Mucosa of rectum (tissue), 2 donors: Measurements from ENCODE around the gene ISOC2.
"Not testable (repeated sequence)": the region's sequence is repeated elsewhere in the genome, so short reads cannot be mapped to it uniquely, and the experiment has no call there.

Experiments
- H3K27ac ChIP-seq, 2 donors: one replicate each; pipeline ENCODE4 v1.7.0; 2013; ENCODE audit warnings: inconsistent platforms in 2 of 2, low read depth in 2 of 2, low read length in 2 of 2
- H3K27me3 ChIP-seq, 2 donors: one replicate each; pipeline ENCODE4 v1.7.0; 2013; ENCODE audit warnings: low read length in 2 of 2; ENCODE audit not compliant: control insufficient read depth in 2 of 2, insufficient read depth in 2 of 2
- H3K36me3 ChIP-seq, 2 donors: one replicate each; pipeline ENCODE4 v1.7.0; 2013; ENCODE audit warnings: low read length in 2 of 2; ENCODE audit not compliant: control insufficient read depth in 2 of 2, insufficient read depth in 2 of 2
- H3K4me1 ChIP-seq, 2 donors: one replicate each; pipeline ENCODE4 v1.7.0; 2013; ENCODE audit warnings: low read length in 2 of 2, mild to moderate bottlenecking in 1 of 2; ENCODE audit not compliant: control insufficient read depth in 2 of 2, insufficient read depth in 2 of 2
- H3K4me3 ChIP-seq, 2 donors: one replicate each; pipeline ENCODE4 v1.7.0; 2013; ENCODE audit warnings: low read length in 2 of 2
- H3K9ac ChIP-seq, 2 donors: one replicate each; pipeline ENCODE4 v1.7.0; 2013; ENCODE audit warnings: low read length in 2 of 2, low read depth in 1 of 2, mild to moderate bottlenecking in 1 of 2
- H3K9me3 ChIP-seq, 2 donors: one replicate each; pipeline ENCODE4 v1.7.0; 2013; ENCODE audit warnings: low read length in 2 of 2; ENCODE audit not compliant: control insufficient read depth in 2 of 2
- donor health status: healthy.
- donor health status: Normal muscosa, but diverticular disease.

ISOC2 gene

GRCh38 chr19:55456347-55456746 is 5.1 kb downstream of the ISOC2 start:
- peaks cover 0 to 5% of the 10 kb centered on the region in 2 donors for H3K36me3 ChIP-seq
- H3K4me1 ChIP-seq, result peaks cover 0 to 12% of the 10 kb centered on the region in 2 donors
- H3K27me3 ChIP-seq, result peaks cover 4 to 6% of the 10 kb centered on the region in 2 donors
- H3K27ac ChIP-seq, result no peak overlapping the region
- no peak overlapping the region for H3K9ac ChIP-seq
- no peak overlapping the region for H3K4me3 ChIP-seq
- no peaks in the 10 kb centered on the region for H3K9me3 ChIP-seq

- no peak overlapping the region for H3K9ac ChIP-seq
- H3K27ac ChIP-seq, result no peak overlapping the region
- H3K36me3 ChIP-seq, result peaks cover 0 to 5% of the 10 kb centered on the region in 2 donors
- no peak overlapping the region for H3K4me3 ChIP-seq
- H3K27me3 ChIP-seq, result peaks cover 6 to 7% of the 10 kb centered on the region in 2 donors
- peaks cover 0 to 6% of the 10 kb centered on the region in 2 donors for H3K4me1 ChIP-seq
- H3K9me3 ChIP-seq, result no peaks in the 10 kb centered on the region
Measured at GRCh38 chr19:55455576-55456235, 5.7 kb downstream of the ISOC2 start.

- H3K27ac ChIP-seq, result no peak overlapping the region
Measured at GRCh38 chr19:55454787-55455243, 6.6 kb downstream of the ISOC2 start.

GRCh38 chr19:55453511-55454260 is 7.8 kb downstream of the ISOC2 start:
- Histone ChIP-seq H3K9me3 (no peaks in the 10 kb centered on the region), H3K9ac (no peak overlapping the region), H3K27ac (no peak overlapping the region)

More at GRCh38 chr19:55454787-55455243, 6.6 kb downstream of the ISOC2 start:
- H3K4me3 ChIP-seq, result no peak overlapping the region
- no peak overlapping the region for H3K9ac ChIP-seq
- no peaks in the 10 kb centered on the region for H3K9me3 ChIP-seq
- peaks cover 7 to 10% of the 10 kb centered on the region in 2 donors for H3K27me3 ChIP-seq
- peaks cover 0 to 5% of the 10 kb centered on the region in 2 donors for H3K36me3 ChIP-seq
- peaks cover 0 to 2% of the 10 kb centered on the region in 2 donors for H3K4me1 ChIP-seq

GRCh38 chr19:55452749-55453346 is 8.6 kb downstream of the ISOC2 start:
- Histone ChIP-seq H3K9me3 (no peaks in the 10 kb centered on the region), H3K9ac (no peak overlapping the region), H3K4me3 (no peak overlapping the region), H3K27ac (no peak overlapping the region), H3K27me3 (peaks cover 12 to 15% of the 10 kb centered on the region in 2 donors), H3K36me3 (peaks cover 0 to 5% of the 10 kb centered on the region in 2 donors), H3K4me1 (no peaks in the 10 kb centered on the region)

More at GRCh38 chr19:55453511-55454260, 7.8 kb downstream of the ISOC2 start:
- no peak overlapping the region for H3K4me3 ChIP-seq
- H3K4me1 ChIP-seq, result no peaks in the 10 kb centered on the region
- H3K36me3 ChIP-seq, result peaks cover 0 to 5% of the 10 kb centered on the region in 2 donors
- H3K27me3 ChIP-seq, result peaks cover 12 to 15% of the 10 kb centered on the region in 2 donors

- H3K9ac ChIP-seq, result no peak overlapping the region
Measured at GRCh38 chr19:55451965-55452748, 9.3 kb downstream of the ISOC2 start.

GRCh38 chr19:55451163-55451964 is 10.1 kb downstream of the ISOC2 start:
- Histone ChIP-seq H3K4me3 (no peak overlapping the region), H3K36me3 (peaks cover 0 to 2% of the 10 kb centered on the region in 2 donors), H3K27me3 (peaks cover 15% of the 10 kb centered on the region in 2 donors), H3K4me1 (no peaks in the 10 kb centered on the region), H3K27ac (no peak overlapping the region), H3K9me3 (no peaks in the 10 kb centered on the region), H3K9ac (no peak overlapping the region)

More at GRCh38 chr19:55451965-55452748, 9.3 kb downstream of the ISOC2 start:
- H3K4me3 ChIP-seq, result no peak overlapping the region
- no peaks in the 10 kb centered on the region for H3K9me3 ChIP-seq
- H3K36me3 ChIP-seq, result peaks cover 0 to 5% of the 10 kb centered on the region in 2 donors
- no peak overlapping the region for H3K27ac ChIP-seq
- H3K4me1 ChIP-seq, result no peaks in the 10 kb centered on the region
- H3K27me3 ChIP-seq, result peaks cover 15% of the 10 kb centered on the region in 2 donors

- Histone ChIP-seq H3K27ac (no peak overlapping the region), H3K4me1 (no peaks in the 10 kb centered on the region), H3K36me3 (no peaks in the 10 kb centered on the region), H3K9ac (no peak overlapping the region), H3K4me3 (no peak overlapping the region), H3K9me3 (no peaks in the 10 kb centered on the region), H3K27me3 (peaks cover 18 to 24% of the 10 kb centered on the region in 2 donors)
Measured at GRCh38 chr19:55449469-55449868, 12.0 kb downstream of the ISOC2 start.

- not testable (repeated sequence) for H3K27ac ChIP-seq, H3K4me3 ChIP-seq, H3K9ac ChIP-seq, H3K9me3 ChIP-seq, H3K4me1 ChIP-seq, H3K36me3 ChIP-seq
- H3K27me3 ChIP-seq, result peaks cover 28 to 35% of the 10 kb centered on the region in 2 donors
Measured at GRCh38 chr19:55448175-55448490, 13.3 kb downstream of the ISOC2 start.
